Occipital lobe (tissue), 2 donors: ENCODE measurements around the gene GBF1. TPM values are rescaled to one million over a fixed set of nuclear protein-coding genes. Genes with fewer than 3 reads are reported as not detected.

Experiments used
- DNase-seq: peaks from one replicate; lab custom pipeline; 2025; lab: John Stamatoyannopoulos, UW
- total RNA-seq: library from RNA; depleted of rRNA; stranded (reverse); fragments of >200 nt; gene quantifications from one replicate; pipeline ENCODE4 v1.2.3, GENCODE V29; 2014

The GBF1 gene
- total RNA-seq, 1 donor from 2014 or later = 16.5 TPM

DNA sequence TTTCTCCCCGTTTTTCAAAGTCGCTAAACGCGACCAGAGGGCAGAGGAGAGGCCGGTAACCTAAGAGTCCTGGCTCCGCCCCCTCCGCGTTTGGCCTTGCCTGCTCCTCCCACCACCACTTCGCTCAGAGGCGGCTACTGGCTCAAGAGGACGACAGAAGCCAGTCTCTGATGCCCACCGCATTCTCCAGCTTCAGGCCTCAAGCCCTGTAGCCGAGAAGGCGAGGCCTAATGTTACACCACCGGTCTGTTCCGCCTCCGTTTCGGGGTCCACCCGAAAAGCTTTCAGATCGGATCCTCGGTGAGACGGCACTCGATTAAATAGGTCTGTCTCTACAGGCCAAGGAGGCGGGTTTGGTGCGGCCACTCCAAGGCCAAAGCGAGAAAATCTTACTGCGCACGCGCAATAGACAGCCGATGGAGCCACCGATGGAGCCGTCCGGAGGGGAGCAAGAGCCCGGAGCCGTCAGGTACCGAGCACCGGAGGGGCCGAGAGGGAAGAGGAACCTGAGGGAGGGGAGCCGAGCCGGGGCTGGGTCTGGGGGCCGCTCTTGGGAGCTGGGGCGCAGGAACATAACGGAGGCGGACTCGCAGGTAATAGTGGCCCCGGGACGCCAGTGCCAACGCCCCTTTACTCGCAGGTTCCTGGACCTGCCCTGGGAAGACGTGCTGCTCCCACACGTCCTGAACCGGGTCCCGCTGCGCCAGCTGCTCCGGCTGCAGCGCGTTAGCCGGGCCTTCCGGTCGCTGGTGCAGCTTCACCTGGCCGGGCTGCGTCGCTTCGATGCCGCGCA, 175.6 kb downstream of the GBF1 start, which contains the start of gene FBXL15:
Gene FBXL15 (plus strand): TSS at position 123 of the 793 bp plus-strand sequence. CDS start 294 bp downstream, at position 417.
- DNase-seq = peak; percentile 95

DNA sequence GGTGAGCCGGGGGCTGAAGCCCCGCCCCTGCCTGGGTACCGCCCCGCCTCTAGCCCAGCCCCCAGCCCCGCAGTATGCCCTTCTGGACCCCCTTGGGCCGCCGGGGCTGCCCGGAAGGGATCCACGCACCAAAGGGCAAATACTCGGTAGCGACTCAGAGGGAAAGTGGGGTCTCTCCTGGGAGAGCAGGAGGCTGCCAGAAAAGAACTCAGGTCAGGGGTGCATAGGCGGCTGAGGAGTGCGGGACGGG, 176.1 kb downstream of the GBF1 start:
- DNase-seq = no peak

- no peak for DNase-seq
Measured at GRCh38 chr10:102421757-102422512, 176.6 kb downstream of the GBF1 start.

- peak; percentile 34 for DNase-seq
Measured at GRCh38 chr10:102422545-102423129, 177.3 kb downstream of the GBF1 start.

DNA sequence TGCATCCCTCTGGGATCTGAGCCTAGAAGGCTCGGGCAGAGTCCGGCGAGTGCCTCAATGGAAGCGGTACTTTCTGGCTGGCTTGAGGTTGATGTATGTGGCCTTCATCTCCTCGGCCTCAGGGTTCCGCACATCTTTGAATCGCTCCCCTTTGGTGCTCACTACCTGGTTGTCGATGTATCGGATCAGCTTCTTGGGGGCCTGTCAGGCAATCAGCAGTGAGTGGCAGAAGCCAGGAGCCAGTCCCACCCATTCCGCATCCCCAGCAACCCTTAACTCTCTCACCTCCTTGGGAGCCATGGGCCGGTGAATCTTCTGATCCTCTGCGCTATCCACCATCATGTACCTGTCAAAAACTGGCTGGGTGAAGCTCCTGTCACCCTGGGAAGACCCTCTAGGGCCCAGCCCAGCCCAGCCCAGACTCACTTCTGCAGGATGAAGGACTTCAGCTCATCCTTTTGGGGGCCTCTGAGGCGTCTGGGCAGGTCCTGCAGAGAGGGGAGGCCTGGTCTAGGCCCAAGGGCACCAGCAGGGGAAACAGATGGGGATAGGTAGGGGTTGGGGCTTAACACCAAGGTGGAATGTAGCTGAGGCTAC, 178.1 kb downstream of the GBF1 start:
- no peak for DNase-seq

GRCh38 chr10:102424145-102424544, 178.8 kb downstream of the GBF1 start:
- DNase-seq = no peak

GRCh38 chr10:102424916-102425315, 179.6 kb downstream of the GBF1 start:
- DNase-seq = no peak

GRCh38 chr10:102425444-102425843, 180.1 kb downstream of the GBF1 start:
- DNase-seq = no peak

- DNase-seq = no peak
Measured at GRCh38 chr10:102426803-102427287, 181.5 kb downstream of the GBF1 start.

GRCh38 chr10:102429468-102429867, 184.1 kb downstream of the GBF1 start:
- no peak for DNase-seq

GRCh38 chr10:102431452-102432124, 186.3 kb downstream of the GBF1 start:
- no peak for DNase-seq

Other genes with a start within 250 kb of the GBF1 start
- 25.1 TPM for gene ARMH3, start 189.4 kb upstream of the GBF1 start, total RNA-seq
- 17.5 TPM for gene HPS6, start 180.2 kb upstream of the GBF1 start, total RNA-seq
- 70.8 TPM for gene LDB1, start 125.2 kb upstream of the GBF1 start, total RNA-seq
- 8.4 TPM for gene PPRC1, start 112.5 kb upstream of the GBF1 start, total RNA-seq
- gene NOLC1, start 93.1 kb upstream of the GBF1 start, total RNA-seq = 32.4 TPM
- gene ELOVL3, start 19.2 kb upstream of the GBF1 start, total RNA-seq = 0.16 TPM
- not detected for gene PITX3, start 4.0 kb upstream of the GBF1 start, total RNA-seq
- gene NFKB2, start 150.2 kb downstream of the GBF1 start, total RNA-seq = 2.2 TPM
- gene PSD, start 173.3 kb downstream of the GBF1 start, total RNA-seq = 101 TPM
- 14.2 TPM for gene FBXL15, start 175.3 kb downstream of the GBF1 start, total RNA-seq
- gene CUEDC2, start 187.0 kb downstream of the GBF1 start, total RNA-seq = 37.3 TPM
- not detected for gene C10orf95, start 206.0 kb downstream of the GBF1 start, total RNA-seq